Measurements from ENCODE around the gene ADCK2.

Gene ADCK2

GRCh38 chr7:140677496-140677895 lies 4.8 kb downstream of the ADCK2 start:
- H3K79me2 ChIP-seq (ENCODE audit: low read length), result no peaks in the 10 kb centered on the region
- no peak overlapping the region for H3K4me2 ChIP-seq (ENCODE audit: low read length)
- H2AFZ ChIP-seq (ENCODE audit: low read depth, low read length), result no peak overlapping the region
- H3K4me1 ChIP-seq (ENCODE audit: low read length), result peaks cover 34% of the 10 kb centered on the region
- TF ChIP-seq, protein P1, sequence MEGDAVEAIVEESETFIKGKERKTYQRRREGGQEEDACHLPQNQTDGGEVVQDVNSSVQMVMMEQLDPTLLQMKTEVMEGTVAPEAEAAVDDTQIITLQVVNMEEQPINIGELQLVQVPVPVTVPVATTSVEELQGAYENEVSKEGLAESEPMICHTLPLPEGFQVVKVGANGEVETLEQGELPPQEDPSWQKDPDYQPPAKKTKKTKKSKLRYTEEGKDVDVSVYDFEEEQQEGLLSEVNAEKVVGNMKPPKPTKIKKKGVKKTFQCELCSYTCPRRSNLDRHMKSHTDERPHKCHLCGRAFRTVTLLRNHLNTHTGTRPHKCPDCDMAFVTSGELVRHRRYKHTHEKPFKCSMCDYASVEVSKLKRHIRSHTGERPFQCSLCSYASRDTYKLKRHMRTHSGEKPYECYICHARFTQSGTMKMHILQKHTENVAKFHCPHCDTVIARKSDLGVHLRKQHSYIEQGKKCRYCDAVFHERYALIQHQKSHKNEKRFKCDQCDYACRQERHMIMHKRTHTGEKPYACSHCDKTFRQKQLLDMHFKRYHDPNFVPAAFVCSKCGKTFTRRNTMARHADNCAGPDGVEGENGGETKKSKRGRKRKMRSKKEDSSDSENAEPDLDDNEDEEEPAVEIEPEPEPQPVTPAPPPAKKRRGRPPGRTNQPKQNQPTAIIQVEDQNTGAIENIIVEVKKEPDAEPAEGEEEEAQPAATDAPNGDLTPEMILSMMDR (IDR thresholded peaks at IDR 0.05; ENCODE audit: low read depth, low read length), result no peak
- TF ChIP-seq EZH2phosphoT487 (IDR thresholded peaks at IDR 0.05; ENCODE audit: low read depth), result no peak
- H3K36me3 ChIP-seq (replicated peaks; ENCODE audit: low read depth, low read length), result peaks cover 15% of the 10 kb centered on the region
- no peak overlapping the region for H3K4me3 ChIP-seq (ENCODE audit: low read length)
- no peak overlapping the region for H3K9ac ChIP-seq (ENCODE audit: low read length)
- H3K27me3 ChIP-seq (ENCODE audit: low read depth, low read length), result no peaks in the 10 kb centered on the region
- H3K27ac ChIP-seq (ENCODE audit: low read length), result no peak overlapping the region
- H3K9me3 ChIP-seq (ENCODE audit: insufficient read depth, low read length), result no peaks in the 10 kb centered on the region
- no peaks in the 10 kb centered on the region for H4K20me1 ChIP-seq (ENCODE audit: insufficient read depth, low read length)

DNA sequence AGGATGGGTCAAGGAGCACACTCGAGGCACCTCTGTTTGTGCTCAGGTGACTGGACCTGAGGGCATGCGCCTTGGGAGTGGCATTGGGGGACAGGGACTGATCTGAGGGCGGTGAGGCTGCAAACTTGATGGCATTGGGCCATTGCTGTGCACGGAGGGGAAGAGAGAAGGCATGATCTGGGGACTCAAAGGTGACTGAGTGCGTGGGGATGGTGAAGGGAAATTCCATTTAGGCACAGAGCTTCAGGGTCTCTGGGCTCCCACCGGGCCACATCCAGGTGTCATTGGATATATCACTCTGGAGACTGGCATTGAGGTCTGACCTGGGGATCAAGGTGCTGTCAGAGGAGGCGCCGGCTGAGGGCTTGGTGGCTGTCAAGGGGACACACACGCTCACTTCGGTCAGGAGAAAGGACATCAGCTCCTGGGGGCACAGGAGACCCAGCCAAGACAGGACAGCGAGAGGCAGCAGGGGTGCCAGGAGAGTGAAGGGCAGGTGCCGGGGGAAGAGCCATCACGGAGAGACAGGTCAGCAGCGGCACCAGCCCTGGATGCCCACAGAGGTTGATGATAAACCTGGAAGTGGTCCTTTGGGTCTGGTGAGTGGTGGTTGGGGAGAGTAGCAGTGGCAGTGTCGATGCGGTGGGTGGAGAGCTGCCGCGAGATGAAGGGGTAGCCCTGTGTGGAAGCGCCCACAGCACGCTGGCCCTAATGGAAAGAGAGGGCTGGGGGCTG lies 5.5 kb downstream of the ADCK2 start:
- H3K4me3 ChIP-seq (ENCODE audit: low read length), result no peak overlapping the region
- H3K36me3 ChIP-seq (replicated peaks; ENCODE audit: low read depth, low read length), result peaks cover 15% of the 10 kb centered on the region
- H3K79me2 ChIP-seq (ENCODE audit: low read length), result no peaks in the 10 kb centered on the region
- H2AFZ ChIP-seq (ENCODE audit: low read depth, low read length), result no peak overlapping the region
- H3K27me3 ChIP-seq (ENCODE audit: low read depth, low read length), result no peaks in the 10 kb centered on the region
- H3K9me3 ChIP-seq (ENCODE audit: insufficient read depth, low read length), result no peaks in the 10 kb centered on the region
- TF ChIP-seq, protein P1 (IDR thresholded peaks at IDR 0.05; ENCODE audit: low read depth, low read length), result no peak
- TF ChIP-seq EZH2phosphoT487 (IDR thresholded peaks at IDR 0.05; ENCODE audit: low read depth), result no peak
- H3K27ac ChIP-seq (ENCODE audit: low read length), result no peak overlapping the region
- H4K20me1 ChIP-seq (ENCODE audit: insufficient read depth, low read length), result no peaks in the 10 kb centered on the region
- peaks cover 34% of the 10 kb centered on the region for H3K4me1 ChIP-seq (ENCODE audit: low read length)
- H3K4me2 ChIP-seq (ENCODE audit: low read length), result no peak overlapping the region
- no peak overlapping the region for H3K9ac ChIP-seq (ENCODE audit: low read length)

- Histone ChIP-seq H3K36me3 (replicated peaks; ENCODE audit: low read depth, low read length) (peaks cover 15% of the 10 kb centered on the region), H2AFZ (ENCODE audit: low read depth, low read length) (no peak overlapping the region), H3K9me3 (ENCODE audit: insufficient read depth, low read length) (no peaks in the 10 kb centered on the region), H3K27ac (ENCODE audit: low read length) (no peak overlapping the region), H3K4me1 (ENCODE audit: low read length) (peaks cover 31% of the 10 kb centered on the region), H3K4me2 (ENCODE audit: low read length) (no peak overlapping the region), H3K4me3 (ENCODE audit: low read length) (no peak overlapping the region), H3K79me2 (ENCODE audit: low read length) (no peaks in the 10 kb centered on the region), H3K27me3 (ENCODE audit: low read depth, low read length) (no peaks in the 10 kb centered on the region), H4K20me1 (ENCODE audit: insufficient read depth, low read length) (no peaks in the 10 kb centered on the region), H3K9ac (ENCODE audit: low read length) (no peak overlapping the region)
- no peak for TF ChIP-seq EZH2phosphoT487 (IDR thresholded peaks at IDR 0.05; ENCODE audit: low read depth)
- TF ChIP-seq, protein P1 (IDR thresholded peaks at IDR 0.05; ENCODE audit: low read depth, low read length), result no peak
These were observed 6.0 kb downstream of the ADCK2 start for GRCh38 chr7:140678816-140679130.

GRCh38 chr7:140679186-140679585 lies 6.4 kb downstream of the ADCK2 start:
- Histone ChIP-seq H3K4me3 (ENCODE audit: low read length) (no peak overlapping the region), H3K4me2 (ENCODE audit: low read length) (no peak overlapping the region), H2AFZ (ENCODE audit: low read depth, low read length) (no peak overlapping the region), H3K4me1 (ENCODE audit: low read length) (peaks cover 27% of the 10 kb centered on the region), H4K20me1 (ENCODE audit: insufficient read depth, low read length) (no peaks in the 10 kb centered on the region), H3K9me3 (ENCODE audit: insufficient read depth, low read length) (no peaks in the 10 kb centered on the region), H3K79me2 (ENCODE audit: low read length) (no peaks in the 10 kb centered on the region), H3K27ac (ENCODE audit: low read length) (no peak overlapping the region), H3K36me3 (replicated peaks; ENCODE audit: low read depth, low read length) (peaks cover 15% of the 10 kb centered on the region), H3K9ac (ENCODE audit: low read length) (no peak overlapping the region), H3K27me3 (ENCODE audit: low read depth, low read length) (no peaks in the 10 kb centered on the region)
- TF ChIP-seq EZH2phosphoT487 (IDR thresholded peaks at IDR 0.05; ENCODE audit: low read depth), result no peak
- TF ChIP-seq, protein P1 (IDR thresholded peaks at IDR 0.05; ENCODE audit: low read depth, low read length), result no peak

Data from OCI-LY3 (cell line).